Astrocyte of the cerebellum (primary cell): ENCODE data around the gene AVP.

ENCODE experiments used
- DNase-seq: peaks from one replicate; pipeline ENCODE4 v3.0.0-alpha.2; 2011; ENCODE audit warnings: low read depth
- H3K4me3 ChIP-seq: 2 replicates; pipeline ENCODE4 v1.5.1; 2011; ENCODE audit warnings: mild to moderate bottlenecking, low read depth, low read length, moderate library complexity
- CTCF ChIP-seq: IDR thresholded peaks from 2 replicates; pipeline ENCODE4 v1.5.1; 2012; ENCODE audit warnings: low read length, low read depth, moderate library complexity, mild to moderate bottlenecking; ENCODE audit errors: missing control alignments
- in situ Hi-C: cut with HindIII; loops from 2 replicates; pipeline ENCODE4 v1.10.0; 2017; ENCODE audit warnings: low sequenced_read_pairs

AVP gene

GRCh38 chr20:3047486-3048419, 36.8 kb downstream of the AVP start:
- in situ Hi-C loops: no loop called here
- H3K4me3 ChIP-seq: no peak overlapping the region
- TF ChIP-seq CTCF: no peak
- no peak for DNase-seq

- no peak for DNase-seq
- in situ Hi-C loops: no loop called here
- no peak for TF ChIP-seq CTCF
- H3K4me3 ChIP-seq: peak overlapping the region; percentile 81
These were observed 37.7 kb downstream of the AVP start for GRCh38 chr20:3046677-3047462.

DNA sequence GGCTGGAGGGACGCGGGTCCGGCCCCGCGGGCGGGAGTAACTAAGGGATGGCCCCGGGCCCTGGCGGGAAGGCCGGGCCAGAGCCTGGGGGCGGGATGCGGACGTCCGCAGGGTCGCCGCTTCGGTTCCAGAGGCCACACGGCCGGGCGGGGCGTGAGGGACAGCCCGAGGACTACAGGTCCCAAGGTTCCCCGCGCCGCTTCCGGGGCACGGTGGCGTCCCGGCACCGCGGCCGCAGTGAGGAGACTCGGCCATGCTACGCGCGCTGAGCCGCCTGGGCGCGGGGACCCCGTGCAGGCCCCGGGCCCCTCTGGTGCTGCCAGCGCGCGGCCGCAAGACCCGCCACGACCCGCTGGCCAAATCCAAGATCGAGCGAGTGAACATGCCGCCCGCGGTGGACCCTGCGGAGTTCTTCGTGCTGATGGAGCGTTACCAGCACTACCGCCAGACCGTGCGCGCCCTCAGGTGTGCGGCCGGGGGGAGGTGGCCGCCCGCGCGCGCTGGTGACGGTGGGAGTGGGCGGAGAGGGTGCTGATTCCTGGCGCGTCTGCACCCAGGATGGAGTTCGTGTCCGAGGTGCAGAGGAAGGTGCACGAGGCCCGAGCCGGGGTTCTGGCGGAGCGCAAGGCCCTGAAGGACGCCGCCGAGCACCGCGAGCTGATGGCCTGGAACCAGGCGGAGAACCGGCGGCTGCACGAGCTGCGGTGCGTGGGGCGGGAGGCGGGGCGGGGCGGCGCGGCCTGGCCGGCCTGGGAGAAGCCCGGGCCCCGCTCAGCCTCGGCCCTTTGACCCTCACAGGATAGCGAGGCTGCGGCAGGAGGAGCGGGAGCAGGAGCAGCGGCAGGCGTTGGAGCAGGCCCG, 38.5 kb downstream of the AVP start, which contains the start of gene MRPS26:
Gene MRPS26 (plus strand): TSS at position 237 of the 861 bp plus-strand sequence. CDS start 17 bp downstream, at position 254.
- no peak for TF ChIP-seq CTCF
- in situ Hi-C loops: no loop called here
- peak; percentile 31 for DNase-seq
- peak within 1 kb of the TSS; percentile 81 for H3K4me3 ChIP-seq

DNA sequence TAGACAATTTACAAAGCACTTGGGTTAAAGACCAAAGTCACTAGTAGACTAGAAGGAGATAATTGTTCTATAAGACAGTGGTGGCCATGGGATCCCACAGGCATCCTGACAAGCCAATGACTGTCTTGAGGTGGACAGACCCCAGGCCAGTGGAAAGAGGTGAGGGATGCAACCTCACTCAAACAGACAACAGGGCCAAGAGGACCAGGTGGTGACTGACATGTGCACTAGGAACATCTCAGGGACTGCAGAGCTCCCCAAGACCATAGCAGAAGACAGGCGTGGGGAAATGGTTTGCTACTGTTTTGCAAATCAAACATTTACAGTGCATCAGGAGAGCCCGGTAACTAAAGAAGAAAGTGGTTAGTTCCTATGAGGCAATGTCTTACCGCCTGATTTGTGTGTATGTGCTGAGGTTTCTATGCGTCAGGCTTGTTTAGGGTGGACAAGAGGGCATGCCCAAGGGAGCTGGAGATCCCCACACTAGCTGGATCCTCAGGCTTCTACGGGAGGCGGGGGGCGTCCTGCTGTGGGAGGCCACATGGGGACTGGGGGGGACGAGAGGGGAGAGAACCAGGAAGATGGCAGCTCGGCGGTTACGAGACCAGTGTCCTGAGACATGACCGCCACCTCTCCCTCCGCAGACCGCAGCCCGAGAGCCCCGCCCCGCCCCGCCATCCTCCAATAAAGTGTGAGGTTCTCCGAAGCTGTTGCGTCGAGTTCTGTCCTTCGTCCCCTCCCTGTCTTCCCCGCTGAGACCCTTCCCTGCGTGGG, 39.3 kb downstream of the AVP start:
- DNase-seq: peak; percentile 34
- peak overlapping the region; percentile 81 for H3K4me3 ChIP-seq
- in situ Hi-C loops: no loop called here
- TF ChIP-seq CTCF: no peak

DNA sequence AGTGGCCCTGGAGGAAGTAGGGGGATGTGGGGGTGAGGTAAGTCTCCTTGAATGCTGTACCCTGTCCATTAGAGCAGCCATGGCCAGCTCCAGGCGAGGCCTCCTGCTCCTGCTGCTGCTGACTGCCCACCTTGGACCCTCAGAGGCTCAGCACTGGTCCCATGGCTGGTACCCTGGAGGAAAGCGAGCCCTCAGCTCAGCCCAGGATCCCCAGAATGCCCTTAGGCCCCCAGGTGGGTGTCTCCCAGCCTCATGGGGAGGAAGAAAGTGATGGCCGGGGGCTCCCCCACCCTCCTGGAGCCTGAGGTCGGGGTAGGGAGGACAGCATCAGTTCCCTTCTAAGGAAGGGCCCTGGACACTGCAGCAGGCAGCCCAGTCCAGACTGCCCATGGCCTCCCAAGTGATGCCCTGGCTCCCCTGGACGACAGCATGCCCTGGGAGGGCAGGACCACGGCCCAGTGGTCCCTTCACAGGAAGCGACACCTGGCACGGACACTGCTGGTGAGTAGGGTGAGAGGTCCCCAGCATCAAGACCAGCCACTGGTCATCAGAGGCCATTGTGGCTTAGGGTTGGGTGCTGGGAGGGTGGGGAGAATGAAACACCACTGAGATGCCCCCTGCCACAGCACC, 40.1 kb downstream of the AVP start:
- no peak for TF ChIP-seq CTCF
- DNase-seq: no peak
- in situ Hi-C loops: no loop called here
- no peak overlapping the region for H3K4me3 ChIP-seq
